CD1c-positive myeloid dendritic cell (primary cell): Measurements from ENCODE around the gene KIAA1958.
"Not testable (repeated sequence)": the region's sequence is repeated elsewhere in the genome, so short reads cannot be mapped to it uniquely, and the experiment has no call there.

Experiments
- DNase-seq: peaks from one replicate; pipeline ENCODE4 v3.0.0-alpha.2; 2016; ENCODE audit errors: extremely low spot score

KIAA1958 gene

DNA sequence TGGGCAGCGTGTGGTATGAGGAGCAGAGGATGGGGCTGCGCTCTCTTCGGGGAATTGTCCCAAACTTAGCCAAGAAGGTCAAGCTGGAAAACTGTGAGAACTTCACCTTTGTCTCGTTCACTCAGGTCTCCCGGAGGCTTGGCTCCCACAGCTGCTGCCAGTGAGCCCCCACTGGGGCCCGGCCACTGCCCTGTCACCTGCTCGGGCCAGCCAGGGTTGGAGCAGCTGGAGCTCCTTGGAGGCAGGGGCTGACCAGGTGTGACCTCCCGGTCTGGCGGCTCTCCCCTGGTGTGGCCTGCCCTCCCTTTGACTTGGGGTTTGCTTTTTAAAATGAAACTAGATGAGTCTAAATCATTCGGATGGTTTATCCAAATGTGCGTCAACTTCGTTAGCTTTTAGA lies 173.3 kb downstream of the KIAA1958 start:
- DNase-seq = no peak

DNA sequence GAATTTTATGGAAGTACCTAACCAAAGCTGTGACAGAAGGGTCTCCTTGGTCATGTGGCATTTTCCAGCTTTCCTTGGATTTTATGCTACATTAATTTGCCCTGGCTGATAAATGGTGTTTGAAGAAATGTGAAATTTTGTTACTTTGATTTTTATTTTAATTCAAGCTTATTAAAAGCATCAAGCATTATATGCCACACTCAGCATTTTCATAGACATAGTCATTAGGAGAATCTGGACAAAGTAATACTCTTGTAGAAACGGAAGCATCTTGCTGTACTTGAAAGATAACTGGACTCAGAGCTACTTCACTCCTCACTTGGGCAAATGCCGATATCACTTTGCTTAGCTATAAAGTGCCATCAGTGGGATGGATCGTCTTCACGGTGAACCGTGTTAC lies 177.1 kb downstream of the KIAA1958 start:
- no peak for DNase-seq

GRCh38 chr9:112664531-112664930 lies 177.9 kb downstream of the KIAA1958 start:
- DNase-seq = no peak

DNA sequence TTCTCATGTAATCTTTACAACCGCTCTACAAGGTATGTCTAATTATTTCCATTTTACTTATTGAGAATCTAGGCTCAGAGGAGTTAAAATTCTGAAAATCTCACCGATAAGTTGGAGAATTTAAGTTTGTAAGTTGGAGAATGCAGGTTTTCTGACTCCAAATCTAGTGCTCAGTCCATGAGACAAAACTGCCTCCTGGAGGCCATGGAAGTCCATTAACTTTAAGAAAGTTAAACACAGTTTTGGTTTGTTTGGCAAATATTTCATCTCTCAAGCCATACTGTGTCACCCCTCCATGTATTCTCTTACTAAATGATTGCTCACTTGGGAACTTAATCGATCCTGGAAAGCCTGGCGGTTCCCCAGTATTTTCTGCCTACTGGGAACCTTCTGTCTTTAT lies 178.7 kb downstream of the KIAA1958 start:
- peak; percentile 18 for DNase-seq

- no peak for DNase-seq
Measured at GRCh38 chr9:112669326-112669725, 182.7 kb downstream of the KIAA1958 start.

GRCh38 chr9:112670991-112671625 lies 184.5 kb downstream of the KIAA1958 start:
- no peak for DNase-seq

- not testable (repeated sequence) for DNase-seq
Measured at GRCh38 chr9:112673221-112673620, 186.6 kb downstream of the KIAA1958 start.

DNA sequence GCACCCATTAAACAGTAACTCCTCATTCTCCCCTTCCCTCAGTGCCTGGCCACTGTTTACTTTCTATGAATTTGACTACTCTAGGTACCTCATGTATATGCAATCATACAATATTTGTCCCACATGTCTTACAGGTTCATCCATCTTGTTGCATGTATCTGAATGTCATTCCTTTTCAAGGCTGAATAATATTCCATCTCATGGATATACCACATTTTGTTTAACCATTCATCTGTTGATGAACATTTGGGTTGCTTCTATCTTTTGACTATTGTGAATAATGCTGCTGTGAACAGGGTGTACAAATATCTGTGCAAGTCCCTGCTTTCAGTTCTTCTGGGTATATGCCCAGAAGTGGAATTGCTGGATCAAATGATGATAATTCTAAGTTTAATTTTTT lies 190.4 kb downstream of the KIAA1958 start:
- DNase-seq = no peak

- no peak for DNase-seq
Measured at GRCh38 chr9:112680731-112681402, 194.2 kb downstream of the KIAA1958 start.

GRCh38 chr9:112689161-112689740 lies 202.6 kb downstream of the KIAA1958 start:
- no peak for DNase-seq

DNA sequence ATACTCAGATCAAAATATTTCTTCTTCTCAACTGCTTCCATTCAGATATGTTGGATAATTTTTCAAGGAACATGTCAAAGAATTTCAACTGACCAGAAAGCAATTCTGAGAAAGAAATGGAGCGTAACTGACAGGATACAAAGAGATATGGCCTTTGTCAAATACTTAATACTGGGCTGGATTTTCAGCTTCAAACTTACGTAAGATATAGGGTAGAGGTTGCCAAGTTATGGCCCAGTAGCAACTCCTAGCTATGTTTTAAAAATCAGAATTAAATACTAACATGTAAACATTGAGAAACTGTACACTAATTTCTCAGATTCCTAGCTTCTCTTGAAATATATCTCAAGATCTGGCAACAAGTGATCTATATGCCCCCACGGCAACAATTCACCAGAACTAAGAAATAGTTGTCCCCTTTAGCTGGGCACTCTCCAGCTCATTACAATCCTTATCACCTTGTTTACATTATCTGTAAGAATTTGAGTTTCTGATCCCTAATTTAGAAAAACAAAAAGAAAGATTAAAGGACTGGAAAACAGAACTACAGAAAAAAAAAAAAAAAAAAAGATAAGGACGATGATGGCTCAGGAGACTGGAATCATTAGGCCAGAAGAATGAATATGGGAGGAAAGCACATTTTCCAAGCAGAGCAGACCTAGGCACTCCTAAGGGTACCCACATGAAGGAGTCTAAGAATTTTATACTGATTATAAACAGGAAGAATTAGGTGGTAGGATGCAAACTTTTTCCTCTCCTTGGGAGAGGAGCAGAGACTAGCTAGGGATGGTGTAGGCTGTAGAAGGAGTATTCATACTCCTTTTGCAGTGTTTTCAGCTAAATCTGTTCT lies 208.3 kb downstream of the KIAA1958 start:
- DNase-seq = no peak

DNA sequence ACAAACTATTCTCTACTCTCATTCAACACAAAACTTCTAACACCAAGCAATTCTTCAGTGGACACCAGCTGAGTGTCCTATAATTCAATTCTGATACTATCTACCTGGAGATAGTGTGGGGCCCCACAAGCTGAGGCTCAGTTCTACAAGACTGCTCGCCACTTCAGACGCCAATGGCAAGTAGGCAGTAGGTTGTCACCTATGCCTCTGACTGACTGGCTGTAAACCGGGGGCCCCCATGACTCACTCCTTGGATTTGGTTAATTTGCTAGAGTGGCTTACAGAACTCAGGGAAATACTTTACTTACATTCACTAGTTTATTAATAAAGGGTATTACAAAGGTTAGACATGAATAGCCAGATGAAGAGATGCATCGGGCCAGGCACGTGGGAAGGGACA lies 209.8 kb downstream of the KIAA1958 start:
- DNase-seq = no peak

- DNase-seq = no peak
Measured at GRCh38 chr9:112699230-112699629, 212.6 kb downstream of the KIAA1958 start.

DNA sequence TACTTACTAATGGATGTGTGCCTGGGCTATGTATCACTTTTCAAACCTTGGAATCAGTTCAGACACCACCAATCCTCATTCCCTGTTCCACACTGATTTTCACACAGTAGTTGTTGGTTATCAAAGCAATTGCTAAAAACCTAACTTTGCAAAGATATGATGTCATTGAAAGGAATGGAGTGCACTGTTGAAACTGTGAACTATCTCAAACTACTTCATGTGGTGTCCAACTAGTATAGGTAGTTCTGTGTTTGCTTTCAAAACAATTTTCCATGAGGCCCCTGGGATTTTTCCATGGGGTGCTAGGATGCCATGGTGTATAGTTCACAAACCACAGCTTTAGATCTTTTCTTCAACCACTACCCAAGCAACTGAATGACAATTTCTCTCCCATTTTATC lies 213.5 kb downstream of the KIAA1958 start:
- DNase-seq = no peak

DNA sequence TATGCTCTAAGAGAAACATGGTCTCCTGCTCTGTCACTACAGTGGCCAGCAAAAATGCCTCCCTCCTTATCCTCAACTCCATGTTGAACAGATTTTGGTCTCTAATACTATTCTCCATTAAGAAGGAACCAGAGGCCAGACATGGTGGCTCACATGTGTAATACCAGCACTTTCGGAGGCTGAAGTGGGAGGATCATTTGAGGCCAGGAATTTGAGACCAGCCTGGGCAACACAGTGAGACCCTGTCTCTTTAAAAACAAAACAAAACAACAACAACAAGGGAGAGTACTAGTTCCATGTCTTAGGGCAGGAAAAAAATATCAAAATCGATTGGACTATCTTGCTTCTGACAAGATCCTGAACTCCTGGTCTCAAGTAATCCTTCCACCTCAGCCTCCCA lies 216.7 kb downstream of the KIAA1958 start:
- no peak for DNase-seq

DNA sequence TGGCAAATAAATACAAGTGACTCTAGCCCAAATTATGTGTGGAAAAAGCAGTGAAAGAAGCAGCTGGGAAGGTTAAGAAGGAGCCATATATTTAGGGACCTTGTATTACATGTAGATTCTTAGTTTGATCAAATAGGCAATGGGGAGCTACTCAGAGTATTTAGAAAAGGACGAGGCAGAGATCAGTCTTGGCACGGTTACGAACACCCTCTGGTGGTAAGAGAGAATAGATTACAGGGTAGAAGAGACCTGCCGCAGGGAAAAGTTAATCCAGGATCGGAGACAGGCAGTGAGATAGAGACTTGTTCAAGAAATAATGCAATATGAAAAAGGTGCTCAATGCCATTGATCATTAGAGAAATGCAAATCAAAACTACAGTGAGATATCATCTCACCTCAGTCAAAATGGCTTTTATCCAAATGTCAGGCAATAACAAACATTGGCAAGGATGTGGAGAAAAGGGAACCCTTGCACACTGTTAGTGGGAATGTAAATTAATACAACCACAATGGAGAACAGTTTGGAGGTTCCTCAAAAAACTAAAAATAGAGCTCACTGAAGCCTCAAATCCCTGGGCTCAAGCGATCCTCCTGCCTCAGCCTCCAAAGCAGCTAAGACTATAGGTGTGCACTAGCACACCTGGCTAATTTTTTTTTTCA lies 219.3 kb downstream of the KIAA1958 start:
- no peak for DNase-seq

GRCh38 chr9:112711050-112711689 lies 224.5 kb downstream of the KIAA1958 start:
- DNase-seq = no peak

DNA sequence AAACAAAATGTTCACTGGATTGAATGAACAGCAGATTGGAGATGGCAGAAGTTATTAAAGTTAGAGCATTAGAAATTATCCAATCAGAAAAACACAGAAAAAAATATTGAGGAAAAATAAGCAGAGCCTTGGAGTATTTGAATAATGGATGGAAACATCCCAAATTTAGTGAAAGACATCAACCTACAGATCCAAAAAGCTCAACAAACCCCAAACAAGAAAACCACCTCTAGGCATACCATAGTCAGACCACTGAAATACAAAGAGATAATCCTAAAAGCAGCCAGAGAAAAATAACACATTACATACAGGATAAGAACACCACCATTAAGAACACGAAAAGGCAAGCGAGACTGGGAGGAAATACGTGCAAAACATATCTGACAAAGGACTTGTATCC lies 226.1 kb downstream of the KIAA1958 start:
- DNase-seq = no peak

GRCh38 chr9:112717661-112718331 lies 231.2 kb downstream of the KIAA1958 start, which contains the start of gene INIP:
TSS of gene INIP (minus strand) at chr9:112718117. CDS start at chr9:112716485, 1,632 bp downstream.
- DNase-seq = peak; percentile 99
